GM12878 (cell line): Measurements from ENCODE around the gene ADAP1. TPM values are rescaled to one million over a fixed set of nuclear protein-coding genes. Genes with fewer than 3 reads are reported as not detected.
A peak's percentile ranks its signal among the peaks of the same experiment; 100 is the strongest.

Experiments
- ATAC-seq: fragments of 200-7000 bp; cut with Tn5 transposase; 3 replicates; pipeline ENCODE4 v1.9.1; 2020; ENCODE audit warnings: mild to moderate bottlenecking, moderate library complexity
- BruUV-seq: library from RNA; stranded (reverse); fragments of 400-500 nt; replicated peaks from 2 replicates; lab custom pipeline; 2021; lab: Mats Ljungman, UMichigan
- CTCF ChIA-PET: fragments of 300-600 bp; sonication (Branson Sonifier 250); formaldehyde crosslinking; extraction: SDS; loops from one replicate; lab custom pipeline; 2021; ENCODE audit warnings: inconsistent platforms; lab: Yijun Ruan, JAX
- POLR2A ChIA-PET: fragments of 350-600 bp; formaldehyde crosslinking; extraction: SDS; loops from one replicate; lab custom pipeline; 2021; ENCODE audit warnings: inconsistent platforms; lab: Charles Lee
- RAD21 ChIA-PET: fragments of 300-600 bp; sonication (Branson Sonifier 250); formaldehyde crosslinking; loops from one replicate; lab custom pipeline; 2023; ENCODE audit warnings: antibody characterized with exemption; ENCODE audit not compliant: unreplicated experiment; lab: Charles Lee
- SMC1A ChIA-PET: fragments of 300-600 bp; sonication (Branson Sonifier 250); formaldehyde crosslinking; loops from one replicate; lab custom pipeline; 2023; ENCODE audit not compliant: unreplicated experiment, uncharacterized antibody; lab: Charles Lee
- DNase-seq: peaks from one replicate; pipeline ENCODE4 v3.0.0-alpha.2; 2011; ENCODE audit warnings: low read depth, low spot score
- FAIRE-seq: peaks from 3 replicates; lab custom pipeline; 2011; peaks lifted over from hg19 to GRCh38; lab: Jason Lieb, UNC
- H2AFZ ChIP-seq: 2 replicates; pipeline ENCODE4 v1.6.0; 2011; ENCODE audit warnings: low read depth, low read length, control low read depth; ENCODE audit not compliant: control insufficient read depth
- H3K27ac ChIP-seq: 2 replicates; pipeline ENCODE4 v1.5.1; 2011; ENCODE audit warnings: control low read depth; ENCODE audit not compliant: control insufficient read depth, insufficient read depth
- H3K27me3 ChIP-seq, 2 experiments: replicated peaks in 1 of 2; 2 replicates each; pipeline versions ENCODE4 v1.6.0 to v1.6.1; 2011; ENCODE audit warnings: low read length in 1 of 2; ENCODE audit not compliant: control insufficient read depth in 2 of 2, insufficient read depth in 2 of 2
- H3K36me3 ChIP-seq, 2 experiments: 2 replicates each; pipeline ENCODE4 v1.5.1; 2011; ENCODE audit warnings: low read length in 1 of 2; ENCODE audit not compliant: control insufficient read depth in 2 of 2, insufficient read depth in 2 of 2
- H3K4me1 ChIP-seq: 2 replicates; pipeline ENCODE4 v1.6.1; 2011; ENCODE audit warnings: mild to moderate bottlenecking, low read length, moderate library complexity, mixed read lengths; ENCODE audit not compliant: control insufficient read depth, insufficient read depth
- H3K4me2 ChIP-seq: 2 replicates; pipeline ENCODE4 v1.6.0; 2011; ENCODE audit warnings: control low read depth; ENCODE audit not compliant: control insufficient read depth, insufficient read depth
- H3K4me3 ChIP-seq: fragments of 200-600 bp; sonication (generic); 2 replicates; pipeline ENCODE4 v1.5.1; 2016
- H3K79me2 ChIP-seq: 2 replicates; pipeline ENCODE4 v1.6.0; 2011; ENCODE audit warnings: low read length; ENCODE audit not compliant: control insufficient read depth, insufficient read depth
- H3K9ac ChIP-seq: 2 replicates; pipeline ENCODE4 v1.8.0; 2011; ENCODE audit warnings: low read length, control low read depth, mixed read lengths; ENCODE audit not compliant: control insufficient read depth, insufficient read depth
- H3K9me3 ChIP-seq: replicated peaks from 3 replicates; pipeline ENCODE4 v1.5.1; 2011; ENCODE audit warnings: mild to moderate bottlenecking, low read length; ENCODE audit not compliant: control insufficient read depth, insufficient read depth
- H4K20me1 ChIP-seq: 2 replicates; pipeline ENCODE4 v1.6.0; 2011; ENCODE audit not compliant: control insufficient read depth, insufficient read depth
- ATF7 ChIP-seq: fragments of 450-650 bp; IDR thresholded peaks from 2 replicates; pipeline ENCODE4 v1.6.1; 2016; ENCODE audit warnings: low read depth, mild to moderate bottlenecking
- BCL11A ChIP-seq: IDR thresholded peaks from 2 replicates; pipeline ENCODE4 v1.6.1; 2011; ENCODE audit warnings: low read depth, low read length
- EP300 ChIP-seq, 2 experiments: fragments of 150-350 bp in 1 of 2; IDR thresholded peaks; 2 replicates each; pipeline ENCODE4 v1.6.1; 2011 to 2012; ENCODE audit warnings: low read depth in 2 of 2, low read length in 2 of 2, borderline replicate concordance in 1 of 2, improper control_type of control experiment in 1 of 2, inconsistent platforms in 1 of 2; ENCODE audit not compliant: control insufficient read depth in 1 of 2
- IKZF2 ChIP-seq, 2 experiments: fragments of 450-650 bp; IDR thresholded peaks; 2 replicates each; pipeline ENCODE4 v1.6.1; 2017; ENCODE audit warnings: mild to moderate bottlenecking in 2 of 2, moderate library complexity in 2 of 2
- KDM1A ChIP-seq: fragments of 200-600 bp; sonication (generic); IDR thresholded peaks from 2 replicates; pipeline ENCODE4 v1.6.1; 2016; ENCODE audit warnings: borderline replicate concordance
- MEF2B ChIP-seq: fragments of 450-650 bp; IDR thresholded peaks from 2 replicates; pipeline ENCODE4 v1.6.1; 2018; ENCODE audit warnings: mild to moderate bottlenecking, moderate library complexity; ENCODE audit not compliant: partially characterized antibody, poor library complexity, severe bottlenecking
- MTA2 ChIP-seq: fragments of 450-650 bp; IDR thresholded peaks from 2 replicates; pipeline ENCODE4 v1.6.1; 2016; ENCODE audit warnings: low read depth, mild to moderate bottlenecking, moderate library complexity
- MYB ChIP-seq: fragments of 150-350 bp; IDR thresholded peaks from 2 replicates; pipeline ENCODE4 v1.6.1; 2014; ENCODE audit warnings: mild to moderate bottlenecking, low read depth, low read length, borderline replicate concordance
- NR2F1 ChIP-seq: fragments of 450-650 bp; conservative IDR thresholded peaks from 2 replicates; pipeline ENCODE4 v1.6.1; 2017; ENCODE audit warnings: mild to moderate bottlenecking
- PBX3 ChIP-seq: IDR thresholded peaks from 2 replicates; pipeline ENCODE4 v1.6.1; 2011; ENCODE audit warnings: mild to moderate bottlenecking, low read depth, low read length, moderate library complexity; ENCODE audit not compliant: insufficient replicate concordance
- RBBP5 ChIP-seq: fragments of 200-600 bp; sonication (generic); conservative IDR thresholded peaks from 2 replicates; pipeline ENCODE4 v1.6.1; 2016
- WGBS: methylation state at CpG from one replicate; pipeline ENCODE4 v1.1.6; 2016; ENCODE audit warnings: low lambda C conversion rate; ENCODE audit not compliant: insufficient replicate concordance, insufficient coverage; ENCODE audit errors: missing lambda C conversion rate; 5-methylcytosine and 5-hydroxymethylcytosine counted together
- in situ Hi-C: fragments of 300-500 bp; cut with MboI; formaldehyde crosslinking; loops from 9 replicates; pipeline ENCODE4 v1.14.3; 2018; ENCODE audit warnings: mixed read lengths
- intact Hi-C: fragments of 100-400 bp; cut with micrococcal nuclease; formaldehyde crosslinking; loops from one replicate; pipeline ENCODE4 v1.14.2; 2022; ENCODE audit not compliant: unreplicated experiment
- polyA plus RNA-seq, 11 experiments: library from polyadenylated mRNA; depleted of rRNA in 4 of 11; unstranded in 6 of 11; stranded (reverse) in 5 of 11; fragments of >200 nt; fragmentation: Nextera tagmentation in 4 of 11; fragmentation: Illumina TruSeq in 1 of 11; extraction: Ambion mirVana in 4 of 11; extraction: Trizol in 1 of 11; gene quantifications; 1 replicate in 1 of 11; 2 replicates in 10 of 11; pipeline versions ENCODE4 v1.2.1 to v1.2.3, GENCODE V29; 2011 to 2016; ENCODE audit warnings: inconsistent platforms in 2 of 11, missing spikeins in 2 of 11, low read depth in 1 of 11
- total RNA-seq, 4 experiments: library from RNA; depleted of rRNA in 3 of 4; stranded (reverse); fragments of >200 nt in 3 of 4; fragmentation: Illumina TruSeq in 1 of 4; extraction: Trizol in 1 of 4; gene quantifications; 2 replicates each; pipeline versions ENCODE4 v1.2.1 to v1.2.3, GENCODE V29; 2013 to 2021
- TF ChIP-seq, protein P1 (sequence below): fragments of 450-650 bp; IDR thresholded peaks from 2 replicates; pipeline ENCODE4 v1.6.1; 2017; ENCODE audit warnings: low read depth, mild to moderate bottlenecking, moderate library complexity
- TF ChIP-seq, protein P2 (sequence below): fragments of 450-650 bp; conservative IDR thresholded peaks from 2 replicates; pipeline ENCODE4 v1.6.1; 2017; ENCODE audit warnings: mild to moderate bottlenecking, moderate library complexity

The ADAP1 gene
- total and polyA plus RNA-seq, 10 of the 15 experiments (the other 5 are each of a cell fraction or from before 2014, with no cell fraction given): 0.22 to 44.2 (median 22.0) TPM; not detected in 1

DNA sequence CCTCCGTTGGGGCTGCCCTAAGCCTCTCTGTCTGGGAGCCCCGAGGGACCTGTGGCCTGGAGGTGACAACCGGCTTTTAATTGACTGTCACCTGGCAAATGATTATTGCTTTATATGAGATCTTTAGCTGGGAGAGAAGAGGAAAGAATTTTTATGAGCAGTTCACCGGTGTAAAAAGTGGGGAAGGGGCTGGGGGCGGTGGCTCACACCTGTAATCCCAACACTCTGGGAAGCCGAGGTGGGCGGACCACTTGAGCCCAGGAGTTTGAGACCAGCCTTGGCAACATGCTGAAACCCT lies 23.5 kb upstream of the ADAP1 start:
- TF ChIP-seq MEF2B (peak; percentile 98), MTA2 (peak; percentile 93), RBBP5 (no peak), PBX3 (no peak), EP300 (IDR thresholded peaks at IDR 0.05; ENCODE audit: borderline replicate concordance in 1 of 2, control insufficient read depth in 1 of 2, low read depth in 2 of 2, low read length in 2 of 2) (peak in 1 of 2 experiments; percentile 66; a peak in 1 of 4 replicates), BCL11A (peak; percentile 58; the same call in 1 of the 2 replicates), MYB (peak; percentile 83; the same call in 1 of the 2 replicates), NR2F1 (peak; percentile 74), IKZF2 (IDR thresholded peaks at IDR 0.05) (0 out of 4 replicates have a peak, but pooled peaks of 1 of the 2 experiments have one; percentile 33), KDM1A (no peak), ATF7 (peak; percentile 8; the same call in 1 of the 2 replicates)
- TF ChIP-seq, protein P1, sequence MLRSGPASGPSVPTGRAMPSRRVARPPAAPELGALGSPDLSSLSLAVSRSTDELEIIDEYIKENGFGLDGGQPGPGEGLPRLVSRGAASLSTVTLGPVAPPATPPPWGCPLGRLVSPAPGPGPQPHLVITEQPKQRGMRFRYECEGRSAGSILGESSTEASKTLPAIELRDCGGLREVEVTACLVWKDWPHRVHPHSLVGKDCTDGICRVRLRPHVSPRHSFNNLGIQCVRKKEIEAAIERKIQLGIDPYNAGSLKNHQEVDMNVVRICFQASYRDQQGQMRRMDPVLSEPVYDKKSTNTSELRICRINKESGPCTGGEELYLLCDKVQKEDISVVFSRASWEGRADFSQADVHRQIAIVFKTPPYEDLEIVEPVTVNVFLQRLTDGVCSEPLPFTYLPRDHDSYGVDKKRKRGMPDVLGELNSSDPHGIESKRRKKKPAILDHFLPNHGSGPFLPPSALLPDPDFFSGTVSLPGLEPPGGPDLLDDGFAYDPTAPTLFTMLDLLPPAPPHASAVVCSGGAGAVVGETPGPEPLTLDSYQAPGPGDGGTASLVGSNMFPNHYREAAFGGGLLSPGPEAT: peak; percentile 15; the same call in 1 of the 2 replicates
- TF ChIP-seq, protein P2, sequence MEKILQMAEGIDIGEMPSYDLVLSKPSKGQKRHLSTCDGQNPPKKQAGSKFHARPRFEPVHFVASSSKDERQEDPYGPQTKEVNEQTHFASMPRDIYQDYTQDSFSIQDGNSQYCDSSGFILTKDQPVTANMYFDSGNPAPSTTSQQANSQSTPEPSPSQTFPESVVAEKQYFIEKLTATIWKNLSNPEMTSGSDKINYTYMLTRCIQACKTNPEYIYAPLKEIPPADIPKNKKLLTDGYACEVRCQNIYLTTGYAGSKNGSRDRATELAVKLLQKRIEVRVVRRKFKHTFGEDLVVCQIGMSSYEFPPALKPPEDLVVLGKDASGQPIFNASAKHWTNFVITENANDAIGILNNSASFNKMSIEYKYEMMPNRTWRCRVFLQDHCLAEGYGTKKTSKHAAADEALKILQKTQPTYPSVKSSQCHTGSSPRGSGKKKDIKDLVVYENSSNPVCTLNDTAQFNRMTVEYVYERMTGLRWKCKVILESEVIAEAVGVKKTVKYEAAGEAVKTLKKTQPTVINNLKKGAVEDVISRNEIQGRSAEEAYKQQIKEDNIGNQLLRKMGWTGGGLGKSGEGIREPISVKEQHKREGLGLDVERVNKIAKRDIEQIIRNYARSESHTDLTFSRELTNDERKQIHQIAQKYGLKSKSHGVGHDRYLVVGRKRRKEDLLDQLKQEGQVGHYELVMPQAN: no peak
- DNase-seq (no peak), FAIRE-seq (no peak), ATAC-seq (no peak)
- 24% methylated on average over 7 of the region's 7 CpGs for WGBS
- H3K9me3 ChIP-seq: no peaks in the 10 kb centered on the region; the same call in 2 of the 3 replicates
- no peak overlapping the region for H3K4me3 ChIP-seq
- ChIA-PET CTCF (interaction anchor here (0.7 to 7.3 kb wide), 11 partner anchors 10 to 205 kb away, joined by 3 to 78 read pairs (median 6); no protein-coding TSS in a partner anchor), RAD21 (interaction anchor here (1.0 to 3.4 kb wide), 10 partner anchors 10 to 108 kb away, joined by 3 to 30 read pairs (median 10); no protein-coding TSS in a partner anchor), SMC1A (interaction anchor here (0.6 to 2.4 kb wide), 15 partner anchors 10 to 205 kb away, joined by 3 to 21 read pairs (median 4); no protein-coding TSS in a partner anchor), POLR2A (interaction anchor here (0.9 to 1.7 kb wide), 10 partner anchors 10 to 183 kb away, joined by 3 to 14 read pairs (median 4); partner anchors contain the start of gene ZFAND2A)
- peaks cover 22% of the 10 kb centered on the region for H3K79me2 ChIP-seq
- H3K9ac ChIP-seq: no peak overlapping the region
- BruUV-seq: no TSS peak
- no peaks in the 10 kb centered on the region for H3K27me3 ChIP-seq
- H3K36me3 ChIP-seq: peaks cover 0 to 8% of the 10 kb centered on the region in 2 experiments; a peak in 2 of 4 replicates
- no peaks in the 10 kb centered on the region for H3K4me1 ChIP-seq
- in situ Hi-C loops: no loop called here
- intact Hi-C loops: no loop called here
- no peaks in the 10 kb centered on the region for H4K20me1 ChIP-seq
- H3K4me2 ChIP-seq: no peak overlapping the region
- no peak overlapping the region for H2AFZ ChIP-seq
- no peak overlapping the region for H3K27ac ChIP-seq
